Daoy (cell line): ENCODE measurements around the gene OIP5. TPM values are rescaled to one million over a fixed set of nuclear protein-coding genes. Genes with fewer than 3 reads are reported as not detected.
"Not testable (repeated sequence)": the region's sequence is repeated elsewhere in the genome, so short reads cannot be mapped to it uniquely, and the experiment has no call there.

Experiments
- DNase-seq: peaks from one replicate; pipeline ENCODE4 v3.0.0-alpha.2; 2015; ENCODE audit warnings: low read depth
- total RNA-seq: library from RNA; depleted of rRNA; stranded (reverse); fragments of >200 nt; shearing (Covaris generic); gene quantifications from 2 replicates; pipeline ENCODE4 v1.2.3, GENCODE V29; 2014; rRNA removed

OIP5 gene
- total RNA-seq: 49.5 and 67.7 TPM in 2 replicates

DNA sequence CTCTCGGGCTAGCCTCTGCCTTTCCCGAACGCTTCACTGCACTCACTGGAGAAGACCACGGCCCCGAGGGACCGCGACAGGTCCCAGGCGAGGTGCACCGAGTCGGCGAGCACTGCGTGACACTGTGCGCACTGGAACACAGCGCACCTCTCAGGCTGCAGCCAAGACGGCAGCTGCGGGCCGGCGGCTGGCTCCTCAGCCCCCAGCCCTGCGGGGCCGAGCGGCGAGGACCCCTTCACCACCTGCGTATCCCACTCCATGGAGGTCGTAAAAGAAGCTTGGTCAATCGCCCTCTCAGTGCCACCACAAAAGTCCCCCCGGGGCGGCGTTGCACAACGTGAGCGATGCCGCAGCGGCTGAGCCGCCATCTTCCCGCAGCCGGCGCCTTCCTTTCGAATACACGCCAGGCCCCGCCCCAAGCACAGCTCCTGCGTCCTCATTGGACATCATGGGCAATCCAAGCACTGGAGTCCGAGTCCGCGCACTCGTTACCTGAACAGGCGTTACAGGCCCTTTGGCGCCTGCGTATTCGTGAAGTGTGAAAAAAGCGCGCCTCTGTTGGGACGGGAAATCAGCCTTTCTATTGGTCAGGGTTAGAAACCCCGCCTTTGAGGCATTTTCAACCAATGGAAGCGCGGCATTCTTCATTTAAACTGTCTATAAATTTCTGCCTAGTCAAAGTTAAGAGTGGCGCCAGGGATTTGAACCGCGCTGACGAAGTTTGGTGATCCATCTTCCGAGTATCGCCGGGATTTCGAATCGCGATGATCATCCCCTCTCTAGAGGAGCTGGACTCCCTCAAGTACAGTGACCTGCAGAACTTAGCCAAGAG, at the start of gene OIP5, which contains the start of gene NUSAP1:
OIP5 (minus strand) TSS at position 398 of the 832 bp plus-strand sequence; CDS start at position 368, 30 bp downstream.
NUSAP1 (plus strand) TSS at position 688 of the 832 bp plus-strand sequence; CDS start at position 765, 77 bp downstream.
- peak; percentile 99 for DNase-seq

DNA sequence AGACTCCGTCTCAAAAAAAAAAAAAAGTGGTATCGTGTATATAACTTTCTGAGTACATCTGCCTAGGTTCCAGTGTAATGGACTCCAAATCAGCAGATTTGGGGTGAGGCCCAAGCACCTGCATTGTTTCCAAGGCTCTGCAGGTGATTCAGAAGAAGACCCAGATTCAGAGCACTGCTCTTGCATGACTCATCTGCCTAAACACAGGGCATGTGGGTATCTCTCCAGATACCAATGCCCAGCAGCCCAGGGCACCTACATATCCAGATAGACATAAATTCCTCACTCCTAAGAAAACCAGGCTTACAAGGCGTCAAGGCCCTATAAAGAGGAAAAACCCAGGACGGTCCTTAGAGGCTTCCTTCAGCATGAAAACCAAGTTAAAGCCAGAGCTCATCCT, 45.6 kb upstream of the OIP5 start:
- DNase-seq: no peak

DNA sequence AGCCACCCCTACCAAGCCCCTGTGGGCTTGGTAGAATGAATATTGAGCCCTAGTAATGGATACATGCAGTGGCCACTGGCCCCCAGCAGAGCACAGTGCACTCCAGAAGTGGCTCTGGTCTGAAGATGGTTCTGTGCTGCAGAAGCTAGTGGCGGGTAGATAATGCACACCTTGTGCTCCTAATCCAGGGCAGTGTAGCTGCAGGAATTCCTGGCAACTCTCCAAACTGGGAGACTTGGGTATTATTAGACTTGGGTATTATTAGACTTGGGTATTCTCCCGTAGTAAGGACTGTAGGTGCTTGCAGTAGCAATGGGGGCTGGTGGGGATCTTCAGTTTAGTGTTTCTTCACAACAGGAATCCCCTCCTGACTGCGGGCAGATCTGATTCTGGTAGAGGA, 35.0 kb upstream of the OIP5 start:
- no peak for DNase-seq

DNA sequence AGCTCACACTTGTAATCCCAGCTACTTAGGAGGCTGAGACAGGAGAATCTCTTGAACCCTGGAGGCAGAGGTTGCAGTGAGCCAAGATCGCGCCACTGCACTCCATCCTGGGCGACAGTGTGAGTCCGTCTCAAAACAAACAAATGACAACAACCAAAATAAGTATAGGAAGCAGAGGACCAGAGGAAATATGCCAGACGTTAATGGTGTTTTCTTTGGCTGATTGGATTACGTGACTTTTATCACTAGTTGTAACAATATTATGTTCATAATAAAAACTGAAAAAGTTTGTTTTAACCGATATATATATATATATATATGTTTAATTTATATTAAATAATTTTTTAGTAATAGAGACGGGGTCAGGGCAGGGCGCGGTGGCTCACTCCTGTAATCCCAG, 22.0 kb upstream of the OIP5 start:
- no peak for DNase-seq

DNA sequence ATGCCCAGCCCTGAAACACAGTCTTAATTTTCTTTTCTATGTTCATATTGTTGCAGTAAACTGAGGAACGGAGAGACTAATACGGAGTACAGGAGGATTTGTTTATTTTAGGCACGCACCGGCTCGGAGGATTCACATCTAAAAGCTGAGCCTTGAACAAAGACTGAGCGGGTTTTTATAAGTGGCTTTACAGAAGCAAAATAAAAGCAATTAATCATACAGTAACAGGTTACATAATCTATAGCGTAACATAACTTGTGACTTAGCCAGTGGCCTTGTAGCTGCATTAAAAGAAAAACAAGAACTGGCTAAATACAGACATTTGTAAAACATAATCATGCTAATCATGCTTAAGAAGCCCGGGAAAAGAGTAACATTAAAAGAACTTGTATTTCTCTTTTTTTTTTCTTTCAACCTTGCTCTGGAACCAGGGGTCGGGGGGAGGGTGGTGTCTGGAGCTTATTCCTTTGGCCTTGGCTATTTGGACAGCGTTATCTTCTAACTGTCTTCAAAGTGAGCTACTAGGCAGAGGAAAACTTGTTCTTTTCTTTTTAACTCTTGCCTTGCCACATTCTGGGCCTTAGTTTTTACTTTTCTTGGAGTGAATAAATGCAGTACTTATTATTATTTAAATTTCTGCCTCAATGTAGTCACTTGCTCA, 17.8 kb upstream of the OIP5 start:
- DNase-seq: no peak

DNA sequence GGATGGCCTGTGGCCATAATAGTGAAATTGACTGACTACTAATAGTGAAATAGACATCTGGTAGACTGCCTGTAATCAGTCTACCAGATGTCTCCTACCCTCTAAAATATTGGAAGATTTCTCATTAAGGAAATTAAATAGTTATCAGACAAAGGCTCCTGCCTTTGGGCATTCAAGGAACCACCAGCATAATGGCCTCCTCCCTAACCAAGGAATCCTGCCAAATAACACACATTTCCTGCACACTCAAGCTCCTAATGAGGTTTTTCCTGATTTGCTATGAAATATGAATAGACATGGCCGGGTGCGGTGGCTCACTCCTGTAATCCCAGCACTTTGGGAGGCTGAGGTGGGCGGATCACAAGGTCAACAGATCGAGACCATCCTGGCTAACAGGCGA, 14.8 kb upstream of the OIP5 start:
- DNase-seq: no peak

DNA sequence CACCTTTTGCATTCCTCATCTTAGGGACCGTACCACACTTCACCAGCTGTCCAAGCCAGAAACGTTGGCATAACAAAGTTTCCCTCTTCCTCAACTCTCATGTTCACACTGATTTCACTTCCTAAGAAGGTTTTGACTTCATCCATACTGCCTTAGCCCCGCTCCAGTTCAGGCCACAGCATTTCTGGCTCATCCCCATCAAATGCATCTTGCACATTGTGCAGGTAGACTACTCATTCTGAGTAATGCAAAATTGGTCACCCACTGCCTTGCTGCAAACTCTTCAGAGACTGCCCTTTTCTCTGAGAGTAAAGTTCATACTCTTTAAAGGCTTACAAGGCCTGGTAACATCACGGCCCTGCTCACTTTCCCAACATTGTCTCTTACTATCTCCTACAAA, 9.1 kb upstream of the OIP5 start:
- no peak for DNase-seq

DNA sequence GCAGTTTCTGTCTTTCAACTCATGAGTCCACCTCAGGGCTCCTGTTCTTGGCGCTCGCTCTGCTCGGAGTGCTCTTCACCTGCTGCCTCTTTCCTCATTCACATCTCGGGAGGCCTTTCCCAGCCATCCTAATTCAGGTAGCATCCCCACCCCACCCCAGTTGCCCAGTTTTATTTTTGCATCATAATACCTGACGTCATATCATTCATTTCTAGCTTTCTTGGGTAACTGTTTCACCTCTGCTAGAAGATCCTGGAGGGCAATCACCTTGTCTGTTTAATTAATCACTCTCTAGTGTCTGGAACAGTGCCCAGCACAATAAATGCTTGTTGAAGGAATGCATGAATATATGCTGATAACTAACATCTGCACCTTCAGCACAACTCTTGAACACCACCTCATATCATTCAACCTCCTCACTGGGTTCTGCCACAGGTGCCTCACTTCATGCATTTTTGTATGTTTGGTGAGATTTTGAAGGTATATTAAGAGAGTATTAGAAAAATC, 7.9 kb upstream of the OIP5 start:
- DNase-seq: no peak

DNA sequence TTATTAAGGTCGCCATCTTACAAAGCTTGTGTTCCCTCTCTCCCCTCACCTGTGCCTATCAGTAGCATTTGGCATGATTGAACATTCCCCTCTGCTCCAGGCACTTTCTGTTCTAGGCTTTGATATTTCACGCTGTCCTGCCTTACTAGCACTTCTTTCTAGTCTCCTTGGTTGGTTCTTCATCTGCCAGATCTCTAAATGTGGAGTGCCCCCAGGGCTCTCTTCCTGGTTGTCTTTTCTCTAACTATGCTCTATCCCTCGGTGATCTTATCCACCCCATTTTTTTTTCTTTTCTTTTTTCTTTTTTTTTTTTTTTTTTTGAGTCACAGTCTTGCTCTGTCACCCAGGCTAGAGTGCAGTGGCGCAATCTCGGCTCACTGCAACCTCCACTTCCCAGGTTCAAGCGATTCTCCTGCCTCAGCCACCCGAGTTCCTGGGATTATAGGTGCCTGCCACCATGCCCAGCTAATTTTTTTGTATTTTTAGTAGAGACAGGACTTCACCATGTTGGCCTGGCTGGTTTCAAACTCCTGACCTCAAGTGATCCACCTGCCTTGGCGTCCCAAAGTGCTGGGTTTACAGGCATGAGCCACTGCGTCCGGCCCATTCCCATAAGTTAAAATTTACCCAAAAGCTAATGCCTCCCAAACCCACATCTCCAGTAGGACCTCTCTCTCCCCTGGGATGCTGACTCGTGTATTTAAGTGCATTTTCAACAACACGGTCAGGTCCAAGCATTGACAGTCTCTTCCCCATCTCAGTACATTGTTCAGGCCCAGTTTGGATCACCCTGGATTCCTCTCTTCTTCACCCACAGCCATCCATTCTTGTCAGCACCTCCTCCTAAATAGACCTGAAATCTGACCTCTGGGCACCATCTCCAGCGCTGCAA, 5.5 kb upstream of the OIP5 start:
- no peak for DNase-seq

DNA sequence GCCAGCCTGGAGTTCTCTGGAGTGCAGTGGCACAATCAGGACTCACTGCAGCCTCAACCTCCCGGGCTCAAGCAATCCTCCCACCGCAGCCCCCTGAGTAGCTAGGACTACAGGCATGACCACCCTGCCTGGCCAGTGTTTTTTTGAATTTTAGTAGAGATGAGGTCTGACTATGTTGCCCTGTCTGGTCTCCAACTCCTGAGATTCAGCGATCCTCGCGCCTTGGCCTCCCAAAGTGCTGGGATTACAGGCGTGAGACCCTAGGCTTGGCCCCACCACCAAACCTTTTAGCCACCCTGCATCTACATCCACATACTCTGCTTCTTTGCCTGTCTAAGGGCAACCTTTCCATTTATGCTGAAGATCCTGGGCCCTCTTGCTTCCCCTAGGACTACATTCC, 4.7 kb upstream of the OIP5 start:
- no peak for DNase-seq

DNA sequence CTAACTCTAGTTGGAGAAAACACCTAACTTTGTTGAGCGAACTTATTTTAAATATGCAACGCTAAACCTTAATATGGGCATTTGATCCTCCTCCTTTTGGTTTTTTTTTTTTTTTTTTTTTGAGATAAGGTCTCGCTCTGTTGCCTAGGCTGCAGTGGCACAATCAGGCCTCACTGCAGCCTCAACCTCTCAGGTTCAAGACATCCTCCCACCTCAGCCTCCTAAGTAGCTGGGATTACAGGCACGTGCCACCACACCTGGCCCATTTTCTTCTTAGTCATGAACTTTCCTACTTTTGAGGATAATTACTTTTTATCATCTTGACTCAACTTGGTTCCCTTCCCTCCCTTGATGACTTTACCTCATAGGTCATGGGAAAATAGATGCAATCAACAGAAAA, 4.2 kb upstream of the OIP5 start:
- DNase-seq: no peak

DNA sequence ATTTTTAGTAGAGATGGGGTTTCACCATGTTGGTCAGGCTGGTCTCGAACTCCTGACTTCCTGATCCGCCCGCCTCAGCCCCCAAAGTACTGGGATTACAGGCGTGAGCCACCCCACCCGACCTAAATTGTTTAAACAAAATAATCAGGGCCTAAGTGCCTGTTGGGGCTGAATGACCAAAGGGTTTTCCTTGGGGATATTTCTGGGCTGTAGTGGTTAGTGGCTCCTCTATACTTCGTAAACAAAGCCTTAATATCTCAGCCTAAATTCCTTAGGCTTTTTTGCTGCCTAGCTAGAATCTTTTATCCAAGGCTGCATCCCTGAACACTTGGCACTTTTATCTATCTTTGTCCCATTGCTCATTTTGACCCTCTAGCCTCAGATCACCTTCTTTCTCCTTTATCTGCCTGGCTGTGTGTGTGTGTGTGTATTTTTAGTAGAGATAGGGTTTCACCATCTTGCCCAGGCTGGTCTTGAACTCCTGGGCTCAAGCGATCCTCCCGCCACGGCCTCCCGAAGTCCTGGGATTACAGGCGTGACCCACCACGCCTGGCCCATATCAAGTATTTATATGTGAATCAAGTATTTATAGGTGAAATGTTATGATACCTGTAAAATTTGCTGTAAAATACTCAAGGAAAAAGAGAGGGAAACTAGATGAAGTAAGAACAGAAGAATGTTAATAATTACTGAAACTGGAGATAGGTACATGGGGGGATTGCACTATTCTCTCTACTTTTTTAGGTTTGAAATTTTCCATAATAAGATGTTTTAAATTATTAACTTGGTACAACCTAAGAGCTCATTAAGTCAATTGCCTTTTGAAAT, 2.1 kb upstream of the OIP5 start:
- no peak for DNase-seq

DNA sequence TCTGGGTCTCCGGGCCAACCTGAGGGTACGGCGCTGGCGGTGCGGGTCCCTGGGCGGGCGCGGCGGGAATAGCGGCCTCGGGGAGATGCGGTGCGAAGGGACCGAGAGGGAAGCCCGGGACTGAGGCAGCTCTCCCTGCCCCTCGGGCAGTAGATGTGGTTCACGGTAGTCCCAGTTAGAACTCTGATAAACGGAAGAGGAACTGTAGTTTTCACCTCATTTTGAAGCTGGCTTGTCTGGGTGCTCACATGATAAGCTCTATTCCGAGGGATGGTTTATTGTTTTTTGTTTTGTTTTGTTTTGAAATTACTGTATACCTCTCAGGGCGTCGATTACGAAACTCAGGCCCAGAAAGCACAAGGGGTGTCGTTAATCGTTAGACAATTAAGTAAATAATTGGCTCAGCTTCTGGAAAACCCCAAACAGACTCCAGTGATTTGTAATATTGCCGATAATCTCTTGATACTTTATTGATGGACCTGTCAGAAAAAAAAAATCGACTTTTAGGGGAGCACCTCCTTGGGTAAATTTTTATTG, 703 bp upstream of the OIP5 start:
- DNase-seq: no peak

DNA sequence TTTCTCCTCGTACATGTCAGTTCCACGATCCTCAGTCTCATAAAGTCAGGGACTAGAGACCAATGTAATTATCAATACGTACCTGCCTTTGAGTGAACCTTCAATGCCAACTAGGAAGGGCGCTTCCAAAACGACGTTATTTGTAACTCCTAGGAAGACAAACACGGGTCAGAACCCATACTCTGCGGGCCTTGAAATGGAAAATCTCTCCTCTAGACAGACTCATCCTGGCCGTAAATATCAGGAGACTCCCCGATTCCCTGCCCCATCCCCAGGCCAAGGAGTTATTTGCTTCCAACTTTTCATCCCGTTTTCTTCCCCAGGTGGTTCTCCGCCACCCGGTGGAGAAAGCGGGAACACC, 578 bp downstream of the OIP5 start:
- no peak for DNase-seq

DNA sequence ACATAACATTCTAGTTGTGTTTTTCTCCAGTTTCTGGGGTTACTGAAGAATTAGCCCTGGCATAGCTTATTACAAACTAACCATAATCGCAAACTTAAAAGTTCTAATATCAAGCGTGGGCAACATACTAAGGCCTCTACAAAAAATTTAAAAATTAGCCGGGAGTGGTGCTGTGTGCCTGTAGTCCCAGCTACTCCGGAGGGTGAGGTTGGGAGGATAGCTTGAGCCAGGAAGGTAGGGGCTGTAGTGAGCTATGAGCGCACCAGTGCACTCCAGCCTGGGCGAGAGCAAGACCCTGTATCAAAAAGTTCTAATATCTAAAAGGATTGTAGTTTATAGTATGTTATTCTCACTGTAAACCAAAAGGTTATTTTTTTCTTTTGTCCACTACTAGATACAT, 1.1 kb downstream of the OIP5 start:
- no peak for DNase-seq

DNA sequence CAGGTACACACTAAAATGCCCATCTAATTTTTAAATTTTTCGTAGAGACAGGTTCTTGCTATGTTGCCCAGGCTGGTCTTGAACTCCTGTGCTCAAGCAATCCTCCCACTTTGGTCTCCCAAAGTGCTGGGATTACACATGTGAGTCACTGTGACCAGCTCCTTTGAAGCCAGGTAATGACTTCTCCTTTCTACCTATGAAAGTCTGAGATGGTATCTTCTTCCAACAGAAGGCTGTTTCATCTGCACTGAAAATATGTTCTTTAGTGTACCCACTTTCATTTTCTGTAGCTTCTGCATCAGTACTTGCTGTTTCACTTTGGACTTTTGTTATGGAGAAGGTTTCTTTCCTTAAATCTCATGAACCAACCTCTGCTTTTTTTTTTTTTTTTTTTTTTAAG, 8.8 kb downstream of the OIP5 start:
- DNase-seq: no peak

DNA sequence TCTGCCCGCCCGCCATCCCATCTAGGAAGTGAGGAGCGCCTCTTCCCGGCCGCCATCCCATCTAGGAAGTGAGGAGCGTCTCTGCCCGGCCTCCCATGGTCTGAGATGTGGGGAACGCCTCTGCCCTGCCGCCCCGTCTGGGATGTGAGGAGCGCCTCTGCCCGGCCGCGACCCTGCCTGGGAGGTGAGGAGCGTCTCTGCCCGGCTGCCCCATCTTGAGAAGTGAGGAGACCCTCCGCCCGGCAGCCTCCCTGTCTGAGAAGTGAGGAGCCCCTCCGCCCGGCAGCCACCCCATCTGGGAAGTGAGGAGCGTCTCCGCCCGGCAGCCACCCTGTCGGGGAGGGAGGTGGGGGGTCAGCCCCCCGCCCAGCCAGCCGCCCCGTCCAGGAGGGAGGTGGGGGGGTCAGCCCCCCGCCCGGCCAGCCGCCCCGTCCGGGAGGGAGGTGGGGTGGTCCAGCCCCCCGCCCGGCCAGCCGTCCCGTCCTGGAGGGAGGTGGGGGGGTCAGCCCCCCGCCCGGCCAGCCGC, 11.5 kb downstream of the OIP5 start:
- DNase-seq: not testable (repeated sequence)

DNA sequence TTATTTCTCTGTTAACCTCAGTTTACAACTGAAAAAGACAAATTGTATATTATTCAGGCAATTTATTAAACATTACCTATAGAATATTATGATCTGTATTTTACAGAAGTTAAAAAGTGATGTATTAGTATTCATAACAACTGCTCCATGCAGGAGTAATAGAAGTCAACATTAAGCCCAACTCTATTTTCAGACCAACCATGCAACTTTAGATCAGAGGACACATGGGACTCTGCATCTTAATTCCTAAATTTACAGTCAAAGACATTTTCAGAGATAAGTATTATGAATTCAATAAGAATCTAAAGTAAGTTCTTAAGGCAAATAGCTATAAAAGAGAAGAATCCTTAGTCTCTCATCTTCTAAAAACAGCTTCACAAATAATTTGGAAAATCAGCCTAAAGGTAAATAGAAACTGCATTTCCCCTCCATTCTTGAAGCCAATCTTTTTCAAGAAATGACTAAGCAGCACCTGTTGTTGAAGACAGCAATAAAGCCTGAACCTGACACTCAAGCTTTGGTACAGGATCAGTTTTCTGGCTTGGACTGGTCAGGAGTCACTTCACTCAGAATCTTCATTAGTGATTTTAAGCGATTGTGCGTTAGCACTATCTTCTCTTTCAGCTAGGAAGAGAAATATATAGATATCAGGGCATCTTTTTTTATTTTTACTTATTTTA, 23.0 kb downstream of the OIP5 start:
- DNase-seq: no peak

DNA sequence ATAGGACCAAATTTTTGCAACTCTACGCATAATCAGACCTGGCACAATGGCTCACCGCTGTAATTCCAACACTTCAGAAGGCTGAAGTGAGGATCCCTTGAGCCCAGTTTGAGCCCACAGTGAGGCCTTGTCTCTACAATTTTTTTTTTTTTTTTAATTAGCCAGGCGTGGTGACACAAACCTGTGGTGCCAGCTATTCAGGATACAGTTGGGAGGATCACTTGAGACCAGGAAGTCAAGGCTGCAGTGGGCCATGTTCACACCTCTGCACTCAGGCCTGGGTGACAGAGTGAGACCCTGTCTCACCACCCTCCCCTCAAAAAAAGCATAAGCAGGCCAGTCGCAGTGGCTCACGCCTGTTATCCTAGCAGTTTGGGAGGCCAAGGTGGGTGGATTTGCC, 24.7 kb downstream of the OIP5 start:
- DNase-seq: no peak

DNA sequence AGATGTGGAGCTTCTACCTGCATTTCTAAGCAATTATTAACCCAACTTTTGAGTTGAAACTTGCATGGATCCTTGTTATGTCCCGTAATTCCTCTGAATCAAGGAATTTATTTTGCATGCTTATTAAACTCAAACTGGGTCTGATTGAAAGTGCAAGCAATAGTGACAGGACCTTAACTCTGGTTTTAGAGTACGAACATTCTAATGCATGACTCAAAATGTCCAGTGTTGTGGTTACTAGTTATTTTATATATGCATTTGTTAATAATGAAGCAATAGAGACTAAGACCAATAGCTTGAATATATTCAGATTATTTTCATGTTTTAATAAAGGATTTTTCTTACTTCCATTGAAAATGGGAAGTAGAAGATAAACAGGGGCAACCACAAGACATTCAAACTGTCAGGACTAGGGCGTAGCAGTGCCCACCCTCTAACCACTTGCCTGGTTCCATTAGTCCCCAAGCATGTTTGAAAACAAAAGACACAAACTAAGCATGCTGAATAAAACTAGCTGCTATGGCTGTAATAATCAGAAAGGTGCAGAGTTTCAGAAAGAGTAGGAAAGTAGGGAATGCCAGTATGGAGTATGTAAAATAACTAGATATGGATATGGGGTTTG, 28.1 kb downstream of the OIP5 start:
- no peak for DNase-seq
